ENCODE results near the gene GRK5. TPM values are rescaled to one million over a fixed set of nuclear protein-coding genes. Genes with fewer than 3 reads are reported as not detected.

GRK5 gene
- total RNA-seq, 2 donors from 2014 or later, result 4.8 to 10.6 TPM

DNA sequence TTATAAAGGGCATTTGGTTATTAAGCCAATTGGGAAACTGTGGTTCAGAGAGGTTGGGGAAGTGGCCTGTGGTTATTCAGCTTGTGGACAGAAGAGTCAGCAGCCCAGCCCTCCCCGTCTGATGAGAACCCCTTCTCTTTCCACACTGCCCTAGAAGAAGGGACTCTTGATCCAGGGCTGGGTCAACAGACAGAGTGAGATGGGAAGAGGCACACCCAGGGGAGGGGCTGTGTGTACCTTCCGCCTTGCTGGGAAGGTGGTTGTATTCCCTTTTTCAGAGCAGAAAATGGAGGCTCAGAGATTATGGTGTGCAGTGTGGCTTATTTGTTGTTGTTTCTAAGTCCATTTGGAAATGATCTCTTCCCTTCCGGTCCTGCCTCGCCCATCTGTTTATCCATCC, 103.4 kb downstream of the GRK5 start:
- DNase-seq (ENCODE audit: low spot score), result no peak
- 93% methylated on average over 4 of the region's 4 CpGs for WGBS
- H3K36me3 ChIP-seq, result no peaks in the 10 kb centered on the region
- no peak overlapping the region for H3K27ac ChIP-seq
- no peaks in the 10 kb centered on the region for H3K4me1 ChIP-seq (replicated peaks)
- no peaks in the 10 kb centered on the region for H3K9me3 ChIP-seq
- no peaks in the 10 kb centered on the region for H3K27me3 ChIP-seq (replicated peaks; ENCODE audit: insufficient read depth)
- intact Hi-C loops (cut with DNase I), result no loop called here
- H3K4me3 ChIP-seq, result no peak overlapping the region
- TF ChIP-seq POLR2A (IDR thresholded peaks at IDR 0.05), result no peak
- TF ChIP-seq POLR2AphosphoS5 (IDR thresholded peaks at IDR 0.05), result no peak
- TF ChIP-seq, protein P1, sequence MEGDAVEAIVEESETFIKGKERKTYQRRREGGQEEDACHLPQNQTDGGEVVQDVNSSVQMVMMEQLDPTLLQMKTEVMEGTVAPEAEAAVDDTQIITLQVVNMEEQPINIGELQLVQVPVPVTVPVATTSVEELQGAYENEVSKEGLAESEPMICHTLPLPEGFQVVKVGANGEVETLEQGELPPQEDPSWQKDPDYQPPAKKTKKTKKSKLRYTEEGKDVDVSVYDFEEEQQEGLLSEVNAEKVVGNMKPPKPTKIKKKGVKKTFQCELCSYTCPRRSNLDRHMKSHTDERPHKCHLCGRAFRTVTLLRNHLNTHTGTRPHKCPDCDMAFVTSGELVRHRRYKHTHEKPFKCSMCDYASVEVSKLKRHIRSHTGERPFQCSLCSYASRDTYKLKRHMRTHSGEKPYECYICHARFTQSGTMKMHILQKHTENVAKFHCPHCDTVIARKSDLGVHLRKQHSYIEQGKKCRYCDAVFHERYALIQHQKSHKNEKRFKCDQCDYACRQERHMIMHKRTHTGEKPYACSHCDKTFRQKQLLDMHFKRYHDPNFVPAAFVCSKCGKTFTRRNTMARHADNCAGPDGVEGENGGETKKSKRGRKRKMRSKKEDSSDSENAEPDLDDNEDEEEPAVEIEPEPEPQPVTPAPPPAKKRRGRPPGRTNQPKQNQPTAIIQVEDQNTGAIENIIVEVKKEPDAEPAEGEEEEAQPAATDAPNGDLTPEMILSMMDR (IDR thresholded peaks at IDR 0.05), result no peak

DNA sequence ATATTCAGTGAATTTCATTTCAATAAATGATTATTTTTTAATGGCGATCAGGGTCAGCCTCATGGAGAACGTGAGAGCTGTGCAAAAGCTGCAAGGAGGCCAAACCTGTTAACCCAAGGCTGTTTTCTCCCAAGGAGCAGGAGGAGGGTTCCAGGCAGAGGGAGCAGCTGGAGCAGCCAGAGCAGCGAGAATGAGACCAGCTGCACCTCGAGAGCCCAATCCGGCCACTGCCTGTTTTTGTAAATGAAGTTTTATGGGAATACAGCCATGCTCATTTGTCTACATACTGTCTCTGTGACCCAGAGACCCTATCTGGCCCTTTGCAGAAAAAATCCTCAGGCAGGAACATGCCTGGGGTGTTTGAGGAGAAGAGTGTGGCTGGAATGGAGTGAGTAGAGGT, 104.9 kb downstream of the GRK5 start:
- Histone ChIP-seq H3K4me1 (replicated peaks) (no peaks in the 10 kb centered on the region), H3K36me3 (no peaks in the 10 kb centered on the region), H3K27me3 (replicated peaks; ENCODE audit: insufficient read depth) (no peaks in the 10 kb centered on the region), H3K27ac (no peak overlapping the region), H3K4me3 (no peak overlapping the region), H3K9me3 (no peaks in the 10 kb centered on the region)
- intact Hi-C loops (cut with DNase I), result no loop called here
- 66% methylated on average over 5 of the region's 5 CpGs for WGBS
- no peak for DNase-seq (ENCODE audit: low spot score)
- TF ChIP-seq POLR2A (IDR thresholded peaks at IDR 0.05) (no peak), POLR2AphosphoS5 (IDR thresholded peaks at IDR 0.05) (no peak)
- TF ChIP-seq, protein P1 (IDR thresholded peaks at IDR 0.05), result no peak

DNA sequence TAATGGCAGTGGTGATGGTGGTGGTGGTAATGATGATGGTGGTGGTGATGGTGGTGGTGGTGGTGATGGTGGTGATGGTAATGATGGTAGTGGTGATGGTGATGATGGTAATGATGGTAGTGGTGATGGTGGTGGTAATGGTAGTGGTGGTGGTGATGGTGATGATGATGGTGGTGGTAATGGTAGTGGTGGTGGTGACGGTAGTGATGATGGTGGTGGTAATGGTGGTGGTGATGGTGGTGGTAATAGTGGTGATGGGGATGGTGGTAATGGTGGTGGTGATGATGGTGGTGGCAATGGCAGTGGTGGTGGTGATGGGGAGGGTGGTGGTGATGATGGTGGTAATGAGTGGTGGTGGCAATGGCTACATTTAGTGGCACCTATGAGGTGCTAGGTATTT, 105.7 kb downstream of the GRK5 start:
- Histone ChIP-seq H3K9me3 (no peaks in the 10 kb centered on the region), H3K36me3 (no peaks in the 10 kb centered on the region), H3K4me3 (no peak overlapping the region), H3K27ac (no peak overlapping the region), H3K27me3 (replicated peaks; ENCODE audit: insufficient read depth) (no peaks in the 10 kb centered on the region), H3K4me1 (replicated peaks) (no peaks in the 10 kb centered on the region)
- TF ChIP-seq, protein P1 (IDR thresholded peaks at IDR 0.05), result no peak
- TF ChIP-seq POLR2A (IDR thresholded peaks at IDR 0.05), result no peak
- TF ChIP-seq POLR2AphosphoS5 (IDR thresholded peaks at IDR 0.05), result no peak
- WGBS, result 93% methylated on average over 1 of the region's 1 CpG
- DNase-seq (ENCODE audit: low spot score), result no peak
- intact Hi-C loops (cut with DNase I), result no loop called here

DNA sequence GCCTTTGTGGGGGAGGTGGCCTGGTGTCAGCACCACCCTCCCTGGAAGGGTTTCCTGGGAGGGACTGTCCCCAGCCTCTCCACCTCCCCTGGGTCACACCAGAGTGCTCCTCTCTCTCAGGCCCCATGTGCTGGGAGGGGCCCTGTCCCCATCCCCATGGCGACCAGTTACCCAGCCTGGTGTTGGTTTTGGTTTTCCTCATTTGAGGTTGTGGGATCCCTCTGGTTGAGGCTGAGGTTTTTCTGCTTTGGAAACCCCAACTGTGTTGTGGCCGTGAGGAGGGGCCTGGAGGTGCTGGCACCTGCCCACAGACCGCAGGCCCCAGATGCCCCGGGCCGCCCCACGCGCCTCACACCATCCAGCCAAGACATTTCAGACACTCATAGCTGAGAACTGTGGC, 106.3 kb downstream of the GRK5 start:
- Histone ChIP-seq H3K9me3 (no peaks in the 10 kb centered on the region), H3K4me1 (replicated peaks) (no peaks in the 10 kb centered on the region), H3K4me3 (no peak overlapping the region), H3K36me3 (no peaks in the 10 kb centered on the region), H3K27me3 (replicated peaks; ENCODE audit: insufficient read depth) (no peaks in the 10 kb centered on the region), H3K27ac (no peak overlapping the region)
- 86% methylated on average over 7 of the region's 7 CpGs for WGBS
- DNase-seq (ENCODE audit: low spot score), result no peak
- no peak for TF ChIP-seq POLR2AphosphoS5 (IDR thresholded peaks at IDR 0.05)
- TF ChIP-seq, protein P1 (IDR thresholded peaks at IDR 0.05), result no peak
- no peak for TF ChIP-seq POLR2A (IDR thresholded peaks at IDR 0.05)
- intact Hi-C loops (cut with DNase I), result no loop called here

DNA sequence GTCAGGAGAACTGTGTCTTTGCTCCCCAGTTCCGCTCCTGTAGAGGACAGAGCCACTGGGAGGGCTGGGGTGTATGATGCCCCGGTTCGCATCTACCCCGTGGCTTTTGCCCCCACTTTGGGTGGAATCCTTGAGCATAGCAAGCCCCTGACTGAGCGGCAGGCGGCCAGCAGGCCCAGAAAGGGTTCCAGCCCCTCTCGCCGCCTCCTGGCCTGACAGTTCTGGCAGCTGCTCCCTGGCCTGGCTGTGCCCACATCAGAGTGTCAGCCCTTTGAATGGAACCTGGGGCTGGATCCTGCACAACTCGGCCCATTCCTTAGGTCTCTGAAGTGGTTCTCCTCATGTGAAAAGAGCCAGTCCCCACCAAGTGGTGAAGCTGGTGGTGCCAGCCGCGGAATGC, 106.7 kb downstream of the GRK5 start:
- TF ChIP-seq POLR2AphosphoS5 (IDR thresholded peaks at IDR 0.05), result no peak
- TF ChIP-seq, protein P1 (IDR thresholded peaks at IDR 0.05), result no peak
- TF ChIP-seq POLR2A (IDR thresholded peaks at IDR 0.05), result no peak
- Histone ChIP-seq H3K27me3 (replicated peaks; ENCODE audit: insufficient read depth) (no peaks in the 10 kb centered on the region), H3K27ac (no peak overlapping the region), H3K4me1 (replicated peaks) (no peaks in the 10 kb centered on the region), H3K36me3 (no peaks in the 10 kb centered on the region), H3K4me3 (no peak overlapping the region), H3K9me3 (no peaks in the 10 kb centered on the region)
- 87% methylated on average over 11 of the region's 11 CpGs for WGBS
- no peak for DNase-seq (ENCODE audit: low spot score)
- intact Hi-C loops (cut with DNase I), result no loop called here

All from prostate gland (tissue), 2 donors.